ENCODE measurements around the gene RGS7. TPM values are rescaled to one million over a fixed set of nuclear protein-coding genes. Genes with fewer than 3 reads are reported as not detected.

The RGS7 gene
- total and polyA plus RNA-seq, 2 experiments from 2014 or later, result 0.32 to 1.7 TPM

- H3K9me2 ChIP-seq (ENCODE audit: insufficient read depth), result no peaks in the 10 kb centered on the region
- peaks cover 19% of the 10 kb centered on the region for H3F3A ChIP-seq (ENCODE audit: insufficient read depth)
- H3K4me2 ChIP-seq (ENCODE audit: unreplicated experiment), result peak overlapping the region; percentile 70
- in situ Hi-C loops (cut with MboI), result loop anchor here (25.0 kb wide), 1 partner anchor 644 kb away; no protein-coding TSS in a partner anchor
- DNase-seq, result peak; percentile 94
- no peaks in the 10 kb centered on the region for H4K20me1 ChIP-seq (ENCODE audit: insufficient read depth)
- peak overlapping the region; percentile 61 for H3K27ac ChIP-seq
- H3K36me3 ChIP-seq (ENCODE audit: low read depth), result no peaks in the 10 kb centered on the region
- H3K79me2 ChIP-seq (ENCODE audit: insufficient read depth), result no peaks in the 10 kb centered on the region
- H2AFZ ChIP-seq, result peak overlapping the region; percentile 20; the same call in 1 of the 2 replicates
- TF ChIP-seq EZH2 (IDR thresholded peaks at IDR 0.05; ENCODE audit: insufficient read depth, poor library complexity, severe bottlenecking) (no peak), EZH2phosphoT487 (IDR thresholded peaks at IDR 0.05; ENCODE audit: insufficient read depth, low read depth) (peak; percentile 78; the same call in 1 of the 2 replicates)
- no peaks in the 10 kb centered on the region for H3K27me3 ChIP-seq (replicated peaks; ENCODE audit: insufficient read depth)
- H3K4me3 ChIP-seq, result no peak overlapping the region
- H3K9me3 ChIP-seq (ENCODE audit: low read depth), result no peaks in the 10 kb centered on the region
- peaks cover 16% of the 10 kb centered on the region for H3K4me1 ChIP-seq (ENCODE audit: insufficient read depth)
- 0% methylated on average over 3 of the region's 3 CpGs for WGBS, 2 experiments (ENCODE audit: low coverage in 1 of 2, low lambda C conversion rate in 2 of 2, missing lambda C conversion rate in 2 of 2)
- H3K9ac ChIP-seq, result no peak overlapping the region
Observed at GRCh38 chr1:240831191-240831631, 525.8 kb downstream of the RGS7 start.

DNA sequence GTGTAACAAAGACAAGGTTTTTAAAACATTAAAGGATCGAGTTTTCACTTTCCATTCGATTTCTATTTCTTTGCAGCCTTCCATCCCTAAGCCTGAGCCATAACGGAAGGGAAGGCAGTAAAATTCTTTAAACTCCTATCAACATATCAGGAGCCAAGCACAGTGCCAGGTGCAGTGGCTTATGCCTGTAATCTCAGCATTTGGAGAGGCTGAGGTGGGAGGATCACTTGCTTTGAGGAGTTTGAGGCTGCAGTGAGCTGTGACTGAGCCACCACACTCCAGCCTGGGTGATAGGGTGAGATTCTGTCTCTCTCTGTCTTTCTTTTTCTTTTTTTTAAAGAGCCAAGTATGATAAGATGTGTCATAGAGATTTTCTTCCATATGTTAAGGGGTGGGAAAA is 527.5 kb downstream of the RGS7 start:
- TF ChIP-seq EZH2phosphoT487 (IDR thresholded peaks at IDR 0.05; ENCODE audit: insufficient read depth, low read depth) (no peak), EZH2 (IDR thresholded peaks at IDR 0.05; ENCODE audit: insufficient read depth, poor library complexity, severe bottlenecking) (no peak)

GRCh38 chr1:240827786-240828185 is 529.2 kb downstream of the RGS7 start:
- in situ Hi-C loops (cut with MboI), result loop anchor here (25.0 kb wide), 1 partner anchor 640 kb away; no protein-coding TSS in a partner anchor
- no peak overlapping the region for H3K27ac ChIP-seq
- H3K9me3 ChIP-seq (ENCODE audit: low read depth), result no peaks in the 10 kb centered on the region
- no peak overlapping the region for H3K9ac ChIP-seq
- no peaks in the 10 kb centered on the region for H4K20me1 ChIP-seq (ENCODE audit: insufficient read depth)
- H3K79me2 ChIP-seq (ENCODE audit: insufficient read depth), result no peaks in the 10 kb centered on the region
- H3K9me2 ChIP-seq (ENCODE audit: insufficient read depth), result no peaks in the 10 kb centered on the region
- no peak overlapping the region for H3K4me3 ChIP-seq
- H3F3A ChIP-seq (ENCODE audit: insufficient read depth), result peaks cover 19% of the 10 kb centered on the region
- H3K36me3 ChIP-seq (ENCODE audit: low read depth), result no peaks in the 10 kb centered on the region
- TF ChIP-seq EZH2phosphoT487 (IDR thresholded peaks at IDR 0.05; ENCODE audit: insufficient read depth, low read depth) (no peak), EZH2 (IDR thresholded peaks at IDR 0.05; ENCODE audit: insufficient read depth, poor library complexity, severe bottlenecking) (no peak)
- peaks cover 16% of the 10 kb centered on the region for H3K4me1 ChIP-seq (ENCODE audit: insufficient read depth)
- DNase-seq, result peak; percentile 42
- H2AFZ ChIP-seq, result no peak overlapping the region
- no peak overlapping the region for H3K4me2 ChIP-seq (ENCODE audit: unreplicated experiment)
- 57 to 58% methylated on average over 1 of the region's 1 CpG for WGBS, 2 experiments (ENCODE audit: low coverage in 1 of 2, low lambda C conversion rate in 2 of 2, missing lambda C conversion rate in 2 of 2)
- H3K27me3 ChIP-seq (replicated peaks; ENCODE audit: insufficient read depth), result no peaks in the 10 kb centered on the region

More for the DNA sequence above, 527.5 kb downstream of the RGS7 start:
- no peaks in the 10 kb centered on the region for H4K20me1 ChIP-seq (ENCODE audit: insufficient read depth)
- no peaks in the 10 kb centered on the region for H3K27me3 ChIP-seq (replicated peaks; ENCODE audit: insufficient read depth)
- in situ Hi-C loops (cut with MboI), result loop anchor here (25.0 kb wide), 1 partner anchor 642 kb away; no protein-coding TSS in a partner anchor
- H3K4me3 ChIP-seq, result no peak overlapping the region
- no peaks in the 10 kb centered on the region for H3K9me2 ChIP-seq (ENCODE audit: insufficient read depth)
- peaks cover 16% of the 10 kb centered on the region for H3K4me1 ChIP-seq (ENCODE audit: insufficient read depth)
- H3K9me3 ChIP-seq (ENCODE audit: low read depth), result no peaks in the 10 kb centered on the region
- H3K27ac ChIP-seq, result no peak overlapping the region
- no peak for DNase-seq
- no peak overlapping the region for H3K9ac ChIP-seq
- H3F3A ChIP-seq (ENCODE audit: insufficient read depth), result peaks cover 19% of the 10 kb centered on the region
- H2AFZ ChIP-seq, result no peak overlapping the region
- WGBS, 2 experiments (ENCODE audit: low coverage in 1 of 2, low lambda C conversion rate in 2 of 2, missing lambda C conversion rate in 2 of 2), result 84 to 87% methylated on average over 3 of the region's 3 CpGs
- H3K36me3 ChIP-seq (ENCODE audit: low read depth), result no peaks in the 10 kb centered on the region
- H3K4me2 ChIP-seq (ENCODE audit: unreplicated experiment), result no peak overlapping the region
- no peaks in the 10 kb centered on the region for H3K79me2 ChIP-seq (ENCODE audit: insufficient read depth)

- Histone ChIP-seq H3K36me3 (ENCODE audit: low read depth) (no peaks in the 10 kb centered on the region), H3K4me1 (ENCODE audit: insufficient read depth) (no peaks in the 10 kb centered on the region), H2AFZ (no peak overlapping the region), H3F3A (ENCODE audit: insufficient read depth) (no peaks in the 10 kb centered on the region), H3K9me3 (ENCODE audit: low read depth) (no peaks in the 10 kb centered on the region), H3K27me3 (replicated peaks; ENCODE audit: insufficient read depth) (no peaks in the 10 kb centered on the region), H3K27ac (no peak overlapping the region), H3K4me2 (ENCODE audit: unreplicated experiment) (no peak overlapping the region), H4K20me1 (ENCODE audit: insufficient read depth) (no peaks in the 10 kb centered on the region), H3K9me2 (ENCODE audit: insufficient read depth) (no peaks in the 10 kb centered on the region), H3K79me2 (ENCODE audit: insufficient read depth) (no peaks in the 10 kb centered on the region), H3K4me3 (no peak overlapping the region), H3K9ac (no peak overlapping the region)
- WGBS, 2 experiments (ENCODE audit: low coverage in 1 of 2, low lambda C conversion rate in 2 of 2, missing lambda C conversion rate in 2 of 2), result 81 to 84% methylated on average over 9 of the region's 9 CpGs
- in situ Hi-C loops (cut with MboI), result no loop called here
- TF ChIP-seq EZH2phosphoT487 (IDR thresholded peaks at IDR 0.05; ENCODE audit: insufficient read depth, low read depth) (no peak), EZH2 (IDR thresholded peaks at IDR 0.05; ENCODE audit: insufficient read depth, poor library complexity, severe bottlenecking) (no peak)
- DNase-seq, result no peak
Observed at GRCh38 chr1:240824238-240824637, 532.8 kb downstream of the RGS7 start.

Measured in GM23248 (cell line).